K562 (cell line): ENCODE data around the gene AIFM1. TPM values are rescaled to one million over a fixed set of nuclear protein-coding genes. Genes with fewer than 3 reads are reported as not detected.
A peak's percentile ranks its signal among the peaks of the same experiment; 100 is the strongest.

Experiments
- ATF1 ChIP-seq, 2 experiments: fragments of 450-650 bp in 1 of 2; IDR thresholded peaks; 2 replicates each; pipeline ENCODE4 v1.6.1; 2016; ENCODE audit warnings: missing compliant biosample characterization in 1 of 2, missing genetic modification characterization in 1 of 2
- BACH1 ChIP-seq: fragments of 200-800 bp; sonication (Bioruptor generic); IDR thresholded peaks from 2 replicates; pipeline ENCODE4 v1.6.1; 2016; ENCODE audit warnings: missing genetic modification characterization, missing compliant biosample characterization
- CAMTA2 ChIP-seq: fragments of 250-450 bp; sonication (Bioruptor Pico); conservative IDR thresholded peaks from 2 replicates; pipeline ENCODE4 v1.5.1; 2022
- CC2D1A ChIP-seq: fragments of 450-650 bp; IDR thresholded peaks from 2 replicates; pipeline ENCODE4 v1.6.1; 2017; ENCODE audit warnings: mild to moderate bottlenecking
- CHCHD3 ChIP-seq: fragments of 250-450 bp; sonication (Bioruptor Pico); IDR thresholded peaks from 2 replicates; pipeline ENCODE4 v2.1.2; 2022; ENCODE audit warnings: mild to moderate bottlenecking
- CHD1 ChIP-seq: fragments of 200-600 bp; sonication (generic); IDR thresholded peaks from one replicate; pipeline ENCODE4 v1.6.1; 2012; ENCODE audit warnings: mild to moderate bottlenecking, moderate library complexity, low read length, inconsistent platforms
- GATAD2A ChIP-seq: fragments of 450-650 bp; IDR thresholded peaks from 2 replicates; pipeline ENCODE4 v1.6.1; 2017
- MITF ChIP-seq: IDR thresholded peaks from 2 replicates; pipeline ENCODE4 v1.6.1; 2014; ENCODE audit warnings: antibody characterized with exemption
- MYNN ChIP-seq, 2 experiments: sonication (generic); formaldehyde crosslinking in 1 of 2; IDR thresholded peaks; 2 replicates each; pipeline versions ENCODE4 v1.5.0 to v1.6.1; 2016 to 2020; ENCODE audit warnings: antibody characterized with exemption in 1 of 2, missing genetic modification reagents in 1 of 2
- NCOA2 ChIP-seq, 2 experiments: fragments of 450-650 bp; IDR thresholded peaks; 2 replicates each; pipeline ENCODE4 v1.6.1; 2018; ENCODE audit warnings: mild to moderate bottlenecking in 2 of 2, moderate library complexity in 1 of 2; ENCODE audit not compliant: partially characterized antibody in 2 of 2
- PCBP2 ChIP-seq: fragments of 200-400 bp; formaldehyde crosslinking; IDR thresholded peaks from 2 replicates; pipeline ENCODE4 v1.6.1; 2018; ENCODE audit warnings: low read length, low read depth, mild to moderate bottlenecking, moderate library complexity; ENCODE audit not compliant: poor library complexity, severe bottlenecking
- POLR2B ChIP-seq: fragments of 450-650 bp; IDR thresholded peaks from 2 replicates; pipeline ENCODE4 v1.6.1; 2018; ENCODE audit warnings: low read depth; ENCODE audit not compliant: partially characterized antibody
- PPARD ChIP-seq: fragments of 250-450 bp; sonication (Bioruptor Pico); IDR thresholded peaks from 2 replicates; pipeline ENCODE4 v1.8.0; 2022; ENCODE audit warnings: inconsistent platforms, mild to moderate bottlenecking, moderate library complexity
- PURB ChIP-seq: sonication (generic); formaldehyde crosslinking; IDR thresholded peaks from 2 replicates; pipeline ENCODE4 v1.9.0; 2021; ENCODE audit warnings: low read depth, mild to moderate bottlenecking, missing genetic modification reagents
- SFPQ ChIP-seq: fragments of 200-400 bp; formaldehyde crosslinking; IDR thresholded peaks from 2 replicates; pipeline ENCODE4 v1.6.1; 2017; ENCODE audit warnings: mild to moderate bottlenecking, low read depth, low read length, moderate library complexity
- ZNF121 ChIP-seq: sonication (generic); formaldehyde crosslinking; conservative IDR thresholded peaks from 2 replicates; pipeline ENCODE4 v1.8.0; 2022; ENCODE audit warnings: missing genetic modification reagents
- ZNF124 ChIP-seq: sonication (generic); formaldehyde crosslinking; IDR thresholded peaks from 2 replicates; pipeline ENCODE4 v1.8.1; 2022; ENCODE audit warnings: missing genetic modification reagents
- ZNF511 ChIP-seq: sonication (generic); formaldehyde crosslinking; IDR thresholded peaks from 2 replicates; pipeline ENCODE4 v1.8.0; 2022; ENCODE audit warnings: mild to moderate bottlenecking, missing genetic modification reagents
- ZNF707 ChIP-seq: fragments of 250-450 bp; sonication (Bioruptor Pico); conservative IDR thresholded peaks from 2 replicates; pipeline ENCODE4 v1.8.0; 2022; ENCODE audit warnings: inconsistent platforms, mild to moderate bottlenecking, moderate library complexity
- ZNF77 ChIP-seq: fragments of 250-450 bp; sonication (Bioruptor Pico); IDR thresholded peaks from 2 replicates; pipeline ENCODE4 v1.5.0; 2020
- polyA plus RNA-seq, 8 experiments: library from polyadenylated mRNA; depleted of rRNA in 4 of 8; stranded (reverse) in 5 of 8; unstranded in 3 of 8; fragments of >200 nt; fragmentation: Nextera tagmentation in 2 of 8; fragmentation: Illumina TruSeq in 1 of 8; extraction: Ambion mirVana in 2 of 8; extraction: Trizol in 1 of 8; gene quantifications; 2 replicates each; pipeline versions ENCODE4 v1.2.1 to v1.2.3, GENCODE V29; 2011 to 2014; ENCODE audit warnings: inconsistent platforms in 1 of 8, missing spikeins in 1 of 8
- total RNA-seq, 7 experiments: library from RNA; depleted of rRNA in 6 of 7; stranded (reverse); fragments of >200 nt in 6 of 7; fragmentation: Illumina TruSeq in 2 of 7; extraction: Trizol in 2 of 7; gene quantifications; 2 replicates each; pipeline versions ENCODE4 v1.2.1 to v1.2.3, GENCODE V29; 2011 to 2021; ENCODE audit warnings: low replicate concordance in 1 of 7
- TF ChIP-seq, protein P1 (sequence below): fragments of 450-650 bp; formaldehyde crosslinking; IDR thresholded peaks from 2 replicates; pipeline ENCODE4 v1.4.0; 2022; ENCODE audit warnings: missing genetic modification characterization
- TF ChIP-seq, protein P2 (sequence below), 2 experiments: fragments of 450-650 bp in 1 of 2; sonication (generic) in 1 of 2; formaldehyde crosslinking; conservative IDR thresholded peaks; 2 replicates each; pipeline versions ENCODE4 v1.4.0 to v1.8.1; 2020 to 2022; ENCODE audit warnings: mild to moderate bottlenecking in 1 of 2, missing genetic modification reagents in 1 of 2

The AIFM1 gene
- total and polyA plus RNA-seq, 9 of the 15 experiments (the other 6 are each of a cell fraction or from before 2014, with no cell fraction given), result 51.0 to 117 (median 91.2) TPM

DNA sequence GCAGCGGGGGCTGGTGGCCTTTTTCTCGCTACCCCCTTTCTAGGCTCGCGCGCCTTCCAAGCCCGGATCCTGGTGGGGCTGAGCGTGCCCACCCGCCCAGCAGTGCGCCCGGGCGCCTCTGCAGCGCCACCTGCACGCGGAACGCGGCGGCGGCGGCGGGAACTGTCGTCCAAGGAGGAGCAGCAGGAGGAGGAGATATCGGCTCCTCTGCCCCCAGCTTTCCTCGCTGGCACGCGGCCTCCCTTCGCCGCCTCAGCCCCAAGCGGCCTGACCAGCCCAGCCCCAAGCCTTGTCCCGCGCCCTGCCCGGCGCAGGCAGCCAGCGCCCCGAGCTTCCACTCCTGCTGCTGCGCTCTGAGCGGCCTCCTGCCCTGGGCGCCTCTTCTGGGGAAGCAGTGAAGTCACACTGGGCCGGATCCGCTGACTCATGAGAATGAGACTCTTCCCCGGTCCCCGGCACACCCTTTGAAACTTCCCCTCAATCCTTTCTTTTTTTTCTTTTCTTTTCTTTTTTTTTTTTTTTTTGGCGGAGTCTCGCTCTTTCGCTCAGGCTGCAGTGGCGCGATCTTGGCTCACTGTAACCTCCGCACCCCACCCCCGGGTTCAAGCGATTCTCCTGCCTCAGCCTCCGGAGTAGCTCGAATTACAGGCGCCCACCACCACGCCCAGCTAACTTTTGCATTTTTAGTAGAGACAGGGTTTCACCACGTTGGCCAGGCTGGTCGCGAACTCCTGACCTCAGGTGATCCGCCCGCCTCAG is 44.7 kb downstream of the AIFM1 start (continued):
- TF ChIP-seq SFPQ, result no peak
- no peak for TF ChIP-seq ATF1 (CRISPR knock-in tag; IDR thresholded peaks at IDR 0.05)
- TF ChIP-seq ATF1 (tag; IDR thresholded peaks at IDR 0.05), result peak; percentile 50
- TF ChIP-seq CC2D1A, result 0 out of 2 replicates have a peak, but pooled peaks have one; percentile 11
- peak; percentile 80 for TF ChIP-seq GATAD2A
- no peak for TF ChIP-seq ZNF707 (CRISPR knock-in tag)
- TF ChIP-seq ZNF511 (CRISPR knock-in tag), result no peak
- TF ChIP-seq MITF, result no peak
- TF ChIP-seq, protein P1, sequence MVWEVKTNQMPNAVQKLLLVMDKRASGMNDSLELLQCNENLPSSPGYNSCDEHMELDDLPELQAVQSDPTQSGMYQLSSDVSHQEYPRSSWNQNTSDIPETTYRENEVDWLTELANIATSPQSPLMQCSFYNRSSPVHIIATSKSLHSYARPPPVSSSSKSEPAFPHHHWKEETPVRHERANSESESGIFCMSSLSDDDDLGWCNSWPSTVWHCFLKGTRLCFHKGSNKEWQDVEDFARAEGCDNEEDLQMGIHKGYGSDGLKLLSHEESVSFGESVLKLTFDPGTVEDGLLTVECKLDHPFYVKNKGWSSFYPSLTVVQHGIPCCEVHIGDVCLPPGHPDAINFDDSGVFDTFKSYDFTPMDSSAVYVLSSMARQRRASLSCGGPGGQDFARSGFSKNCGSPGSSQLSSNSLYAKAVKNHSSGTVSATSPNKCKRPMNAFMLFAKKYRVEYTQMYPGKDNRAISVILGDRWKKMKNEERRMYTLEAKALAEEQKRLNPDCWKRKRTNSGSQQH (CRISPR knock-in tag), result no peak
- no peak for TF ChIP-seq ZNF77 (CRISPR knock-in tag)
- no peak for TF ChIP-seq PPARD
- TF ChIP-seq, protein P2, sequence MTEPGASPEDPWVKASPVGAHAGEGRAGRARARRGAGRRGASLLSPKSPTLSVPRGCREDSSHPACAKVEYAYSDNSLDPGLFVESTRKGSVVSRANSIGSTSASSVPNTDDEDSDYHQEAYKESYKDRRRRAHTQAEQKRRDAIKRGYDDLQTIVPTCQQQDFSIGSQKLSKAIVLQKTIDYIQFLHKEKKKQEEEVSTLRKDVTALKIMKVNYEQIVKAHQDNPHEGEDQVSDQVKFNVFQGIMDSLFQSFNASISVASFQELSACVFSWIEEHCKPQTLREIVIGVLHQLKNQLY (CRISPR knock-in tag; conservative IDR thresholded peaks at IDR 0.05), result no peak
- TF ChIP-seq CAMTA2 (CRISPR knock-in tag), result no peak
- TF ChIP-seq PURB, result no peak
- TF ChIP-seq ZNF124 (CRISPR knock-in tag), result no peak
- peak; percentile 59 for TF ChIP-seq POLR2B
- TF ChIP-seq BACH1 (tag), result peak; percentile 36; the same call in 1 of the 2 replicates
- no peak for TF ChIP-seq CHD1
- no peak for TF ChIP-seq MYNN (IDR thresholded peaks at IDR 0.05)
- TF ChIP-seq MYNN (CRISPR knock-in tag; IDR thresholded peaks at IDR 0.05), result no peak
- TF ChIP-seq NCOA2 (IDR thresholded peaks at IDR 0.05; ENCODE audit: partially characterized antibody in 2 of 2), result no peak
- no peak for TF ChIP-seq CHCHD3 (CRISPR knock-in tag)
- TF ChIP-seq PCBP2, result no peak
- no peak for TF ChIP-seq ZNF121 (CRISPR knock-in tag)
